HS-5 (cell line): ENCODE data around the gene EXOC2.
A peak's percentile ranks its signal among the peaks of the same experiment; 100 is the strongest.

Experiments used
- DNase-seq: peaks from one replicate; pipeline ENCODE4 v3.0.0-alpha.2; 2012; ENCODE audit warnings: low read depth

The EXOC2 gene

DNA sequence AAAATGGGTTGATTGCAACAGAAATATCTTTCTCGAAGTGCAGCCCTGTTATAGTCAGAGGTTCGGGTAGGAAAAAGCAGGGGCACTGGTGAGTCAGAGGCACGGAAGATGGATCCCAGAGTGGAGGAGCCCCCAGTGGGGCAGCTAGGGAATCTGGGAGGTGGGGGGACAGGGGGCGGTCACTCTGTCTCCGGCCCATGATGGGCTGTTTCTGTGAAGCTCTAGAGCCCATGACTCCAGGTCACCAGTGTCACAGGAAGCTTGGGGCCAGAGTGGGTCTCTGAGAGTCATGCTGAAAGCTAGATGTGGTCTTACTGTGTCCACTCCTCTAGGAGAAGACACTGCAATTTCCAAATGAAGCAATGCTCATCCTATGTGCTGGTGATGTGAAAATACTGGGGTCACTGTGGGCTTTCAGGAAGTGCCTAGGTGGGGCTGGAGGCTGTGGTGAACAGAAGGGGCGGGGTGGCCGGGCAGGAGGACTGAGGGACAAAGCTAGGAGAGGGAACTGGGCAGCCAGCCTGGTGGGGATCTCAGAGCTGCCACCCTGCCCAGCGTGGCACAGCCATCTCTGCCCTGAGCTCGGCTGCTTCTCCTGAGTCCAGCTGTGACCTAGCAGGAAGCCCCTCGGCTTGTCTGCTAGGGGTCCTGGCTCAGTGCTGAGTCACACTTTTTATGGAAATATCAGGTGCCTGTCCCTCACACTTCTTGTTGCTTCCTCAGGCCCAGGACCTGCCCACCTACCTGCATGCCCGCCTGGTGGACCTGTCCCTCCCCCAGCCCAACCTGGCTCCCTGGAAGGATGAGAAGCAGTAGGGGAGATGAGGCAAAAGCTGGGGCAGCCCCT, 247.1 kb downstream of the EXOC2 start:
- no peak for DNase-seq

DNA sequence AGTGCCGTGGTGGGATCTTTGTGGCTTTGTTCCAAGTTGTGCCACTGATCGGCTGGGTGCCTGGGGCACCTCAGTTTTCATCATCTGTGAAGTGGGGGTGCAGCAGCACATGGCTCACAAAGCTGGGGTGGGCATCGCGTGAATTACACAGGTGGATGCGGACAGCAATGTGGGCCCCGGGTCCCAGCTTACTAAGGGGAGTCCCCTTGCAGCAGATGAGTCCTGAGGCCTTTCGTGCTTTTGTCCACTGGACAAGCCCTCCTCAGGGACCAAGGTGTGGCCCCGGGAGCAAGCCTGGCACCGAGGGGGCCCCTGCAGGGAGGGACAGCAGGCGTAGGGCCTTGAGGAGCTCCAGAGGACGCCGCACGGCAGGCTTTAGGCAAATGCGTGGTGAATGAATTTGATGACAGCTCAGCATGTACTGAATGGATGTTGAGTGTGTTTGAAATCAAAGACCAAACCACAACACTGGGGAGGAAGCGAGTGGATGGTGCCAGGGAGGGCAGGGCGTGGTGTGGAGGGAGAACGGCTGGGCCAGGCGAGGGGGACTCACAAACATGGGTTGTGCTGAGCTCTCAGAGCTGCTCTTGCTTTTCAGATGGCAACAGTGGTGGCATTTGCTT, 248.2 kb downstream of the EXOC2 start:
- no peak for DNase-seq

DNA sequence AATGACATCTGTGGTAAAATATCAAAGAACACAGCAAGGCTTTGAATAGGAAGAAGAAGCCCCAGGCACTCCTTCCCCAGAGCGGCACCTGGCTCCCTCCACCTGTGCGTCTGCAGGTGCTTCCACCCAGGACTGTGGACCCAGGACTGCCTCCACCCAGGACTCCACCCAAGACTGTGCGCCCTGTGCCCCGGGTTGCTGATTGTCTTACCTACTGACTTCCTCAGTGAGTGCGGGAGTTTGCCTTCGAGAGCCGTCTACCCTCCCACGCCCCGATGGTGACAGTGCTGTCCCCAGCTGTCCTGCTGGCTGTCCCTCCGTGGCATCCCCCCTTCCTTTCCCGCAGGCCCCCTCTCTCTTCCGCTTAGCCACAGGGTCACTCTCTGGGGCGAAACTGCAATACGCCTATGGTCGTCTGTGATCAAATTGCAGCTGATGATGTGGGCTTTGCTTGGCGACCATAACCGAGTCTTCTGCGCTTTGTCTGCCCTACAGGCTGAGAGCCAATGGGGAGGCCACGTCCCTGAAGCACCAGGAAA, 249.2 kb downstream of the EXOC2 start:
- DNase-seq = no peak

GRCh38 chr6:441126-441920, 251.6 kb downstream of the EXOC2 start:
- DNase-seq = no peak

GRCh38 chr6:439641-440167, 253.2 kb downstream of the EXOC2 start:
- DNase-seq = no peak

- DNase-seq = no peak
These were observed 254.2 kb downstream of the EXOC2 start for GRCh38 chr6:438634-439170.

DNA sequence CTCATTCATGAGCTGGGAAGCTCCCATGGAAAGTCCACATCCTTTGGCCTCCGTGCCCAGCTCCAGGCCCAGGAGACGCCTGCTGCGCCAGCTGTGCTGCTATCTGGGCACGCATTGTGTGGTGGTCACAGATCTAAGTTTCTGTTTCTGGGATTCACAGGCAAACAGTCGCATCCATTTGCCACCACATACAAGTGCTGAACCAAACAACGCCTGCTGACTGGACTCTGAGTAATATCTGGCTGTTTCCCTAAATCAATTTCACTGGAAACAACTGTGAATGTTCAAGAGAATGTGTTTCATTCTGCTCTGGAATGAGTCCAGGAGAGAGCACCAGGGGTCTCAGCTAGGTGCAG, 255.9 kb downstream of the EXOC2 start:
- no peak for DNase-seq

GRCh38 chr6:436308-437036, 256.5 kb downstream of the EXOC2 start:
- DNase-seq = peak; percentile 54

- no peak for DNase-seq
These were observed 257.3 kb downstream of the EXOC2 start for GRCh38 chr6:435441-436307.
